Measurements from ENCODE around the gene DISP2. TPM values are rescaled to one million over a fixed set of nuclear protein-coding genes. Genes with fewer than 3 reads are reported as not detected.

The DISP2 gene
- total and polyA plus RNA-seq, 9 of the 15 experiments (the other 6 are each of a cell fraction or from before 2014, with no cell fraction given): 0.06 to 0.89 (median 0.15) TPM; not detected in 1

DNA sequence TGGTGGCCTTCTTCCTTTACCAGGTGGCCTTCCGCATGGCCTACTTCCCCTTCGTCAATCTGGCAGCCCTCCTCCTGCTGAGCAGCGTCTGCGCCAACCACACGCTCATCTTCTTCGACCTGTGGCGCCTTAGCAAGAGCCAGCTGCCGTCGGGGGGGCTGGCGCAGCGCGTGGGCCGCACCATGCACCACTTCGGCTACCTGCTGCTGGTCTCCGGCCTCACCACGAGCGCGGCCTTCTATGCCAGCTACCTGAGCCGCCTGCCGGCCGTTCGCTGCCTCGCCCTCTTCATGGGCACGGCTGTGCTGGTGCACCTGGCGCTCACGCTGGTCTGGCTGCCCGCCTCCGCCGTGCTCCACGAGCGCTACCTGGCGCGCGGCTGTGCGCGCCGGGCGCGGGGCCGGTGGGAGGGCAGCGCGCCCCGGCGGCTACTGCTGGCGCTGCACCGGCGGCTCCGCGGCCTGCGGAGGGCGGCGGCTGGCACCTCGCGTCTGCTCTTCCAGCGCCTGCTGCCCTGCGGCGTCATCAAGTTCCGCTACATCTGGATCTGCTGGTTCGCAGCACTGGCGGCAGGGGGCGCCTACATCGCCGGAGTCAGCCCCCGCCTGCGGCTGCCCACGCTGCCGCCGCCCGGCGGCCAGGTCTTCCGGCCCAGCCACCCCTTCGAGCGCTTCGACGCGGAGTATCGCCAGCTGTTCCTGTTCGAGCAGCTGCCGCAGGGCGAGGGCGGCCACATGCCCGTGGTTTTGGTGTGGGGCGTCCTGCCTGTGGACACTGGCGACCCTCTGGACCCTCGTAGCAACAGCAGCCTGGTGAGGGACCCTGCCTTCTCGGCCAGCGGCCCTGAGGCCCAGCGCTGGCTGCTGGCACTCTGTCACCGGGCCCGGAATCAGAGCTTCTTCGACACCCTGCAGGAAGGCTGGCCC lies 9.9 kb downstream of the DISP2 start (continued):
- TF ChIP-seq BCLAF1 (IDR thresholded peaks at IDR 0.05; ENCODE audit: borderline replicate concordance in 1 of 2, control insufficient read depth in 1 of 2, low read depth in 2 of 2, low read length in 1 of 2): peak in 1 of 2 experiments; percentile 71; a peak in 1 of 4 replicates
- TF ChIP-seq TFAP4 (CRISPR knock-in tag; IDR thresholded peaks at IDR 0.05; ENCODE audit: borderline replicate concordance): peak; percentile 97
- no peak for TF ChIP-seq KDM5B (IDR thresholded peaks at IDR 0.05; ENCODE audit: insufficient replicate concordance, low read depth, low read length)
- TF ChIP-seq BRCA1 (IDR thresholded peaks at IDR 0.05): no peak
- TF ChIP-seq BRCA1 (CRISPR knock-in tag; IDR thresholded peaks at IDR 0.05): peak; percentile 48; the same call in 1 of the 2 replicates
- TF ChIP-seq ELF1 (tag; IDR thresholded peaks at IDR 0.05): peak; percentile 61; the same call in 1 of the 2 replicates
- TF ChIP-seq RCOR1 (IDR thresholded peaks at IDR 0.05; ENCODE audit: borderline replicate concordance in 1 of 2, low read depth in 2 of 2, low read length in 2 of 2): peak in 1 of 2 experiments; percentile 71; a peak in 2 of 4 replicates
- no peak for TF ChIP-seq TCF7 (IDR thresholded peaks at IDR 0.05; ENCODE audit: borderline replicate concordance)
- no peak for TF ChIP-seq ZNF140 (CRISPR knock-in tag; IDR thresholded peaks at IDR 0.05)
- TF ChIP-seq, protein P1, sequence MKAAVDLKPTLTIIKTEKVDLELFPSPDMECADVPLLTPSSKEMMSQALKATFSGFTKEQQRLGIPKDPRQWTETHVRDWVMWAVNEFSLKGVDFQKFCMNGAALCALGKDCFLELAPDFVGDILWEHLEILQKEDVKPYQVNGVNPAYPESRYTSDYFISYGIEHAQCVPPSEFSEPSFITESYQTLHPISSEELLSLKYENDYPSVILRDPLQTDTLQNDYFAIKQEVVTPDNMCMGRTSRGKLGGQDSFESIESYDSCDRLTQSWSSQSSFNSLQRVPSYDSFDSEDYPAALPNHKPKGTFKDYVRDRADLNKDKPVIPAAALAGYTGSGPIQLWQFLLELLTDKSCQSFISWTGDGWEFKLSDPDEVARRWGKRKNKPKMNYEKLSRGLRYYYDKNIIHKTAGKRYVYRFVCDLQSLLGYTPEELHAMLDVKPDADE (conservative IDR thresholded peaks at IDR 0.05; ENCODE audit: control insufficient read depth, low read depth, low read length): 0 out of 2 replicates have a peak, but pooled peaks have one; percentile 49
- peak in 1 of 2 experiments; percentile 56; a peak in 1 of 4 replicates for TF ChIP-seq ZMIZ1 (IDR thresholded peaks at IDR 0.05; ENCODE audit: low read depth in 2 of 2, low read length in 2 of 2)
- TF ChIP-seq SRF (CRISPR knock-in tag; IDR thresholded peaks at IDR 0.05): 0 out of 4 replicates have a peak, but pooled peaks of 1 of the 2 experiments have one; percentile 40

Measured in K562 (cell line).